ENCODE data around the gene HS6ST3.
"Not testable (repeated sequence)": the region's sequence is repeated elsewhere in the genome, so short reads cannot be mapped to it uniquely, and the experiment has no call there.

HS6ST3 gene

GRCh38 chr13:96093296-96094006 is 3.5 kb downstream of the HS6ST3 start:
- no peak for DNase-seq

DNA sequence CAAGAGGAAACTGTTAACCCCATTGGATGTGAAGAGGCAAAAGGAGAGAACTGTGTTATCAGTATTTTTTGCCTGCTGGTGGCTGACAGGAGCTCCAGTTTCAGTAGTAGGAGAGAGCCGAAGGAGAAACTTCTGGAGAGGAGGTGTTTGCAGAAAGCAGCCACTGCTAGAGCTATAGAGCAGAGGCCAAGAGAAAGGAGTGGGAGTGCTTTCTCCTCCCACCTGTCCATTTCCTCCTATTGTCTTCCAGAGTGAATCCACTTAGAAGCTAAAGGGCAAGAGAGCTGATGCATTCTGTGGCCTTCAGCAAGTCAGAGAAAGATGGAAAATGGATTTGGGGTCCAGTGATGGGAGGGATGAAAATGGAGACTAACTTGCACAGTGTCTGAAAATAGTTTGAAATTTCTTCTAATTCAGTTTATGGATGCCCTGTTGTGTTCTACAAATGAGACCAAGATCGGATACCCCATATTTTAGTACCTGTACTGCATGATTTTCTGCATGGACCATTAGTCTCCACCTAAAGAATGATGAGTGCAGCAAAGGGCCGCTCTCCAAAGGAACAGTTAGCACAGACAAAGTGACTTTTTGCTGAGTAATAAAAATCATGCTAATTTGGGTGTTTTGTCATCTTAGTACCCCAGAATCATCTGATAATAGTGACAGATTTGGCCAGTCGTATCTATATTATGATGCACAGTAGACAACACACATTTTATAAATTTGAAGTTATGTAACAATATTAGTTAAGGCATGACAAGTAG is 10.7 kb downstream of the HS6ST3 start:
- DNase-seq: no peak

DNA sequence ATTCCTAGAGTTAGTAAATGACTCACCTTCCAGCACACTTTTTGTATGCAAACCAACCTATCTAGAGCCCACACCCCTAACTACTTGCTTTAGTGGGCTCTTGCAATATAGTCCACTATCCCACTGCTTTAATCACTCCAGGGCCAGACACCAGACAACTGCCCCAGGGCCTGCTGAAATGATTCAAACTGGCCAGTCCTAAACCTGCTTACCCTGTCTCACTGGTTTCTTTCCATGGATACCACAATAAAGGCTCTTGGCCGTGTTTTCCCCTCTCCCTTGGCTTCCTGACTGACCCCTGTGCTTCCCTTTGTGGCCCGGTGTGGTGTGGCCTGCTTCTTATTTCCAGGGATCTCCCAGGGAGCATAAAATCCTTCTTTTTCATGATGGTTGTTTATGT is 14.6 kb downstream of the HS6ST3 start:
- no peak for DNase-seq

- DNase-seq: not testable (repeated sequence)
Observed at GRCh38 chr13:96108072-96108471, 18.2 kb downstream of the HS6ST3 start.

DNA sequence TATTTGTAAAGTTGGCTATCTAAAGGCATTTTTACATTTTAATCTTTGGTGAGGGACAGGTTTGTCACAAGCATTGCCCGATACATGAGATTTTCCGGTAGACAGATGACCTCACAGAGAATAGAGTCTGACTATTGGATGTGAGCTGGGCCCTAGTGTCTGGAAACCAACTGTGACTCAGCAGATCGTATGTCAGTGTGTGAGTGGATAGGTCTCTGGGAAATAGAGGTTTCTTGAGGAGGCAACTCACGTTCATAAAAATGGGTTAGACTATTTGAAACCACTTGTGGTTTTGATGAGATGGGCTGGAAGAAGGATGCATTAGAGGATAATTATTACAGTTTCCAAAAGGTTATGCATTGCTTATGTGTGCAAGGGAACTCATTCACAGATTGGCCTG is 19.2 kb downstream of the HS6ST3 start:
- no peak for DNase-seq

GRCh38 chr13:96112936-96113335 is 23.0 kb downstream of the HS6ST3 start:
- no peak for DNase-seq

- DNase-seq: not testable (repeated sequence)
Observed at GRCh38 chr13:96115368-96115767, 25.5 kb downstream of the HS6ST3 start.

DNA sequence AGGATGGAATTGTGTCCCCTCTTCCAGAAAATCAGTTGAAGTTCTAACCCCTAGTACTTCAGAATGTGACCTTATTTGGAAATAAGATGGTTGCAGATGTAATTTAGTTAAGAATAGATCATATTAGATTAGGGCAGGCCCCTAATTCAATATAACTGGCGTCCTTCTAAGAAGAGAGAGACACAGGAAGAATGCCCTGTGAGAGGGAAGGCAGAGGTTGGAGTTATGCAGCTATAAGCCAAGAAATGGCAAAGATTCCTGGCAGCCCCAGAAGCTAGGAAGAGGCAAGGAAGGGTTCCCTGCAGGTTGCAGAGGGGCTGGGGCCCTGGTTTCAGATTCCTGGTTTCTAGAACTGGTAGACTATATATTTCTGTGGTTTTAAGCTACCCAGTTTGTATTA is 30.0 kb downstream of the HS6ST3 start:
- no peak for DNase-seq

DNA sequence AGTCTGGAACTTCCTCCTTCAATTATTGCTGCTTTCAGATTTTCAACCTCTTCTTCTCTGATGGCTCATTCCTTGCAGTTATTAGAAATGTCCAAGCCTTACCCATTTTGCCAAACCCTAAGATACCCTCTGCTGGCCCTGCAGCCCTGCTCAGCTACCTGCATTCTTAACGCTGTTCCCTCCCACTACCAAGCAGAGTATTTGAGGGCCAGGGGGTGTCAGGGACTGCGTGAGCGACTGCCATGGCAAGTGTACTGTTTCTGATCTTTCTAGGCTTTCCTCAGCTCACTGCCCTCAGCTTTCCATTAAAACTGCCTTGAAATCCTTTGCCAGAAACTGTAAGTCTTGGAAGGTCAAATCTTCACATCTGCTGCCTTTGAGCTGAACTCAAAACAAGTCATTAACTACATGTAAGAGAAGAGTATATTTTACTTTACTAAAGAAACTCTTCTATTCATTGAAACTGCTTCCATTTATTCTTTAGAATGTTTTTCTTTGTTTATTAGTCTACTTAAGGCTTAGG is 41.0 kb downstream of the HS6ST3 start:
- DNase-seq: no peak

DNA sequence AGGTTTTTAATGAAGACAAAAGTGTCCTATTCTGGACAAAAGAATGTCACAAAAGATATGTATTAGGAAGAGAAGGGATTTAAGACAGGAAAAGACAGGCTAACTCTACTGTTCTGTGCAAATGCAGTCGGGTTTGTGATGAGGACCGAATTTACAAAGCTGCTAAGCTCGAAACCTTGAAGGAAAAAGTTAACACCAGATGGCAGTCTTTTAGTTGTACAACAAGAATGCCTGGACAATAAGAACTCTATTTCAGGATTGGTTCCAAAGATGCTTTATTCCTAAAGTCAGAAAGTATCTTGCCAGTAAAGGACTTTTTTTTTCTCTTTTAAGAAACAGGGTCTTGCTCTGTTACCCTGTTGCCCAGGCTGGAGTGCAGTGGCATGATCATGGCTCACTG is 51.1 kb downstream of the HS6ST3 start:
- DNase-seq: peak; percentile 0

DNA sequence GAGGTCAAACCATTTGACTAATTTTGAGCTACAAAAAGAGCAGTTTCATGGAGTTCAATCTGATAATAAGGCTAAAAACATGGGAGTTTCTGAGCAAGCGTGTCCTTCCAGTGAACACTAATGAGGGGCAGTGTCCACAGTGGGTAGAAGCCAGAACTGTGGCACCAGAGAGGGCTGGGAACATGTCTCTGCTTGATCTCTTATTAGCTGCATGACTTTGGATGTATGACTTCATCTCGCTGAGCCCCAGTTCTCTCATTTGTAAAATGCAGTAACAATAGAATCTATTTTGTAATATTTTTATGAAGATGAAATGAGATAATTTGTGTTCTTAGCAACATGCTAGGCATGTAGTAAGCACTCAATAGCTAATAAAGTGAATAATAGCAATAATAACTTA is 69.8 kb downstream of the HS6ST3 start:
- no peak for DNase-seq

- DNase-seq: no peak
Observed at GRCh38 chr13:96161141-96161540, 71.2 kb downstream of the HS6ST3 start.

GRCh38 chr13:96165840-96166239 is 75.9 kb downstream of the HS6ST3 start:
- no peak for DNase-seq

DNA sequence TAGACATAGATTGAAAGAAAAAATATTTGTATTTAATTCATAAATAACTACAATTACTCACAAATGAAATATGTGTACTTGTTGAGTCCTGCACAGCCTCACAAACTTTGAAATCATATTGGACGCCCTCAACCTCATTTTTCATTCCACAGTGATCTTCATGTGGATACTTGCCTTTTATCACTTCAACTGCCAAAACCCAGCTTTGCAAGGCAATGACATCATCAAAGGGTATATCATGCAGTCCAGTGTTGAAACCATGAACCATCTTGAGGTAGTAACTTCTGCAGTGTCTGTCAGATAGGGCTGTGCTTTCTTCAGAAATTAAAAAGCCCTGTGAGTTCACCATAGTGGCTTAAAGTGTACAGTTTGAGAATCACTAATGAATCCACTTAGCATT is 82.2 kb downstream of the HS6ST3 start:
- no peak for DNase-seq

DNA sequence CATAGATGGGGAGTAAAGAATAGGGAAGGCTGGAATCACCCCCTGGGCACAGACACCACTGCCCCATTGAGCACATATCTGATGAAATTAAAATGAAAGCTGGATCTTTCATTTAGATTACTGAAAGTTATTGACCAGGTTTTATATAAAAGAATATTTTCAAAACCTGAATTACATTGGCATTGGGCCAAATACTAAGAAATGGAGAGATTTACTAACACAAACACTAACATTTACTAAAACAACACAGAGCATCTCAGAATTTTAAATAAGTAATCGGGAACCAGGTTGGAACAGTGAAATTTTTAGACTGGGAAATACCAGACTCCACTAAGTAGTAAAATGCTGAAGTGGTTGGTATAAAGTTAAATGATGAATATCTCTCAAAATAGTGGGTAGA is 88.9 kb downstream of the HS6ST3 start:
- no peak for DNase-seq

DNA sequence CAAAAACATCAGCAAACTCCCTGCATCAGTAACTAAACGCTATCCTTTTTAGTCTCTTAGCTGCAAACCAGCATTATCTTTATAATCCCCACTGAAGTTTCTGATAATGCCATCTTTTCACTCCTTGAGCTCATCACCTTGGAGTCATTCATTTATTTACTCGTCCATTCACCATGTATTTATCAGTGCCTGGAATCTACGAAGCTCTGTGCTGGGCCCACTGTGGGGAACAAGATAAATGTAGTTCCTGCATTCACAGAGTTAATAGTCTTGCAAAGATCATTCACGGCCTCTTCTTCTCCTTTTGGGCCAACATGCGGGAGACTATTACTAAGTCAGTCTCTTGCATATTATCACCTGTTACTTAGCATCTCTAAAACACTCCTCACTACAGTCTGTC is 89.4 kb downstream of the HS6ST3 start:
- no peak for DNase-seq

DNA sequence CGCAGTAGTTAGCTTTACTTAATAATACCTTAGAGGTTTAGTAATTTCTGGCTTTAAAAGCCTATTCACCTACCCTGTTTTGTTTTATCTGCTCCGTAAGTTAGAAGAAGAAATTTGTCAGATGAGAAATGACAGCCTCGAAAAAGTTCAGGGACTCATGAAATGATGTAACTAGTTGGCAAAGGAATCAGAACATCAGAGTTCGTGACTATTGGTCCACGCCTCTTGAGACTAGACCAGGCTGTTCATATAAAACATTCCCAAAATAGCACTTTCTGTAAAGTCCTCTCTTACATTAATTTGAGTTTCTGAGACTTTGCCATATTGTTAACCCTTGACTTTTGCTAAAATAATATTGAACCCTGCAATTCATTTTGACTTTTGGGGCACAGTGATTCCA is 92.0 kb downstream of the HS6ST3 start:
- DNase-seq: no peak

DNA sequence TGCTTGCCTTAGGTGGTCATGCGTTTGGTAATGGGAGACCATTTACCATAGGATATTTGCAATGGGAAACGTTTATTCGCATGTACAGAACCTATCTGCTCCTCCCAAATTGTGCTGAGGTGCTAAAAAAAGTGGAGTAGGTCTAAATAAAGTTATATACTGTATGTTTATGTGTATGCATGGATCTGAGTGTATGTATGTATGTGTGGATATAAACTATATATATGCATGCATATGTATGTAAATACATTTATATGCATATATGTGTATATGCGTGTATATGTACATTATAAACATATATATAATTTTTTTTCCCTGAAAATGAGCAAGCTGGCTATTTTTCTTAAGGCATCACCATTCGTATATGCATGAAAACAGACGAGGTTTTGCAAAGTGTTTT is 95.9 kb downstream of the HS6ST3 start:
- no peak for DNase-seq

- DNase-seq: no peak
Observed at GRCh38 chr13:96191367-96191766, 101.5 kb downstream of the HS6ST3 start.

DNA sequence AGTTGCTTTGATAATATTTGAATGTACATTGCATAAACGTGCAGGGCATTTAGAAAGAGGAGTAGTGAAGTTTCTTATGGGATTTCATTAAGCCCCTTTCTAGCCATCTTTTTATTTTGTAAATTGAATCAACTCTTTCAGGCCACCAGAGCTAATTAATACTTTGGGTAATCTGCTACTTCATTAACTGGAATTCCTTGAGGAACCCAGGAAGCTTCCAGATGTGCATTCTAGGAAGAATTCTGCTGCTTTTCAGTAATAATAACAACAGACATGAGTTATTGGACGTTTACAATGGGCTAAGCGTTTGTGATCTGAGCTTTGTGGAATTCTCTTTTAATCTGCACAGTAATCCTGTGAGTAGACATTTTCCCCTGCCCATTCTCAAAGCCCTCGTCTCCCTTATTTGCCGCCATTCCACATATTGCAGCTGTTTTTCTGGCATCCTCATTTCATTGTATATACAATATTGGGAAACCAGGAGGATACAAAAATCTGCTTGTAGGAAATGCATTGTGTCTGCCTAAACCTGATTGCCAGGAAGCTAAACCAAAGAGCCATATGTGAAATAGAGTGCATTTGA is 103.9 kb downstream of the HS6ST3 start:
- no peak for DNase-seq

- DNase-seq: no peak
Observed at GRCh38 chr13:96198038-96198437, 108.1 kb downstream of the HS6ST3 start.

DNA sequence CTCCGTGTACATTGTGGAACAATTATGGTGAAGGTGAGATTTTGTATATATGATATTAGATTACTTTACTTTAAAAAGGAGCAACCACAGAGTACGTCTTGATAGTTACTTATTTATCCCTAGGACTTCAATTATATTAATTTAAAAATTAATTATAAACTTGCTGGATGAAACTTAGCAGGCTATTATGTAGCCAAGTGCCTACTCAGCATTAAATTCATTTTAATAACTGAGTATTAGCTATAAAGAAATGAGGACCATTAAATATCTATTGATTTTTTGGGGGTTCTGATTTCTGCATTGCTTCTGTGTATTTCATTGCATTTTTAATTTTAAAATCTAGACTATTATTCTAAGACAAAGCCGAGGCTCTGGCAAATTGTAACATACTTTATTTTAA is 109.4 kb downstream of the HS6ST3 start:
- DNase-seq: no peak

- DNase-seq: no peak
Observed at GRCh38 chr13:96200810-96201209, 110.9 kb downstream of the HS6ST3 start.

DNA sequence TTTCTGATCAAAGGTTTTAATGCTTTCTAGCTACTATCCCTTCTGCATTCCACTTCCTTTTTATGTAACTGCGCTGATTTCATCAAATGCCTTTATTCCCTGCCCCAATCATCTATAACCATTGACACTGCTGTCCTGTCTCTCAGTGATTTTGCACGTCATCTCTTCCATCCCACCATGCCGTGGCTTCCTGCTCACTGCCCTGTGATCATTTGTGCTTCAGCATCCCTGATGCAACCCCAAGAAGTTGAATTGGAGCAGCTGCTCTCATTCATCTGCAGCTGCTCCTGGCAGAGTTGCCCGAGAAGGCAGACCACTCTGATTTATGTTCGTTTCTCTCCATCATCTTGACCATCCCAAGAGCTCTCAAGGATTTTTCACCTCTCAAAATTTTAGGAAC is 112.4 kb downstream of the HS6ST3 start:
- no peak for DNase-seq

Data from NCI-H510A (cell line).